ENCODE measurements around the gene ITGAV. TPM values are rescaled to one million over a fixed set of nuclear protein-coding genes. Genes with fewer than 3 reads are reported as not detected.

Gene ITGAV
- polyA plus RNA-seq, 1 experiment, result 129 TPM

- H3K4me3 ChIP-seq (ENCODE audit: low read depth, low read length), result no peak overlapping the region
- TF ChIP-seq CTCF (IDR thresholded peaks at IDR 0.05; ENCODE audit: low read depth, low read length), result no peak
- ChIA-PET POLR2A (no interaction called here), CTCF (no interaction called here)
- no peaks in the 10 kb centered on the region for H3K9me3 ChIP-seq (ENCODE audit: control insufficient read depth, insufficient read depth, low read length)
- no peak overlapping the region for H3K27ac ChIP-seq (ENCODE audit: low read depth, low read length)
- no peak for DNase-seq (ENCODE audit: low read depth, low spot score)
- no peaks in the 10 kb centered on the region for H3K27me3 ChIP-seq (ENCODE audit: control insufficient read depth, insufficient read depth, low read length)
These were observed 119.9 kb downstream of the ITGAV start for GRCh38 chr2:186709529-186710450.

GRCh38 chr2:186713691-186714090, 123.8 kb downstream of the ITGAV start:
- no peaks in the 10 kb centered on the region for H3K27me3 ChIP-seq (ENCODE audit: control insufficient read depth, insufficient read depth, low read length)
- H3K27ac ChIP-seq (ENCODE audit: low read depth, low read length), result no peak overlapping the region
- DNase-seq (ENCODE audit: low read depth, low spot score), result no peak
- TF ChIP-seq CTCF (IDR thresholded peaks at IDR 0.05; ENCODE audit: low read depth, low read length), result no peak
- no peaks in the 10 kb centered on the region for H3K9me3 ChIP-seq (ENCODE audit: control insufficient read depth, insufficient read depth, low read length)
- H3K4me3 ChIP-seq (ENCODE audit: low read depth, low read length), result no peak overlapping the region
- CTCF ChIA-PET, result interaction anchor here (0.5 kb wide), 1 partner anchor 219 kb away, joined by 3 read pairs; no protein-coding TSS in a partner anchor
- POLR2A ChIA-PET, result no interaction called here

- no peak overlapping the region for H3K27ac ChIP-seq (ENCODE audit: low read depth, low read length)
- ChIA-PET CTCF (no interaction called here), POLR2A (no interaction called here)
- no peak for DNase-seq (ENCODE audit: low read depth, low spot score)
- H3K27me3 ChIP-seq (ENCODE audit: control insufficient read depth, insufficient read depth, low read length), result no peaks in the 10 kb centered on the region
- H3K9me3 ChIP-seq (ENCODE audit: control insufficient read depth, insufficient read depth, low read length), result no peaks in the 10 kb centered on the region
- no peak for TF ChIP-seq CTCF (IDR thresholded peaks at IDR 0.05; ENCODE audit: low read depth, low read length)
- H3K4me3 ChIP-seq (ENCODE audit: low read depth, low read length), result no peak overlapping the region
These were observed 124.8 kb downstream of the ITGAV start for GRCh38 chr2:186714611-186715010.

- POLR2A ChIA-PET, result no interaction called here
- Histone ChIP-seq H3K4me3 (ENCODE audit: low read depth, low read length) (no peak overlapping the region), H3K27ac (ENCODE audit: low read depth, low read length) (no peak overlapping the region), H3K9me3 (ENCODE audit: control insufficient read depth, insufficient read depth, low read length) (no peaks in the 10 kb centered on the region), H3K27me3 (ENCODE audit: control insufficient read depth, insufficient read depth, low read length) (no peaks in the 10 kb centered on the region)
- CTCF ChIA-PET, result no interaction called here
- TF ChIP-seq CTCF (IDR thresholded peaks at IDR 0.05; ENCODE audit: low read depth, low read length), result no peak
- DNase-seq (ENCODE audit: low read depth, low spot score), result no peak
These were observed 126.1 kb downstream of the ITGAV start for GRCh38 chr2:186716004-186716403.

- Histone ChIP-seq H3K9me3 (ENCODE audit: control insufficient read depth, insufficient read depth, low read length) (no peaks in the 10 kb centered on the region), H3K4me3 (ENCODE audit: low read depth, low read length) (no peak overlapping the region), H3K27me3 (ENCODE audit: control insufficient read depth, insufficient read depth, low read length) (no peaks in the 10 kb centered on the region), H3K27ac (ENCODE audit: low read depth, low read length) (no peak overlapping the region)
- POLR2A ChIA-PET, result no interaction called here
- no peak for DNase-seq (ENCODE audit: low read depth, low spot score)
- CTCF ChIA-PET, result no interaction called here
- no peak for TF ChIP-seq CTCF (IDR thresholded peaks at IDR 0.05; ENCODE audit: low read depth, low read length)
These were observed 127.0 kb downstream of the ITGAV start for GRCh38 chr2:186716899-186717298.
